ENCODE measurements around the gene CDC42BPB. TPM values are rescaled to one million over a fixed set of nuclear protein-coding genes. Genes with fewer than 3 reads are reported as not detected.

CDC42BPB gene
- total RNA-seq, 1 experiment from 2014 or later: 84.4 TPM

GRCh38 chr14:103023881-103024473, 33.4 kb downstream of the CDC42BPB start:
- TF ChIP-seq POLR2AphosphoS5 (IDR thresholded peaks at IDR 0.05; ENCODE audit: low read depth, low read length): no peak
- no peak for TF ChIP-seq CTCF (IDR thresholded peaks at IDR 0.05)
- TF ChIP-seq REST (IDR thresholded peaks at IDR 0.05; ENCODE audit: insufficient read depth in 1 of 2, low read depth in 2 of 2, low read length in 1 of 2): no peak
- TF ChIP-seq TCF7L2 (IDR thresholded peaks at IDR 0.05; ENCODE audit: low read depth, low read length): no peak
- TF ChIP-seq SIN3A (IDR thresholded peaks at IDR 0.05; ENCODE audit: borderline replicate concordance, insufficient read depth, low read depth, low read length): no peak
- DNase-seq (ENCODE audit: low read depth, low spot score) (no peak), ATAC-seq (peak; percentile 79)
- Histone ChIP-seq H3K4me3 (ENCODE audit: low read depth in 2 of 2, low read length in 2 of 2) (peak overlapping the region; percentile 18 to 40), H3K27ac (ENCODE audit: low read length) (peak overlapping the region; percentile 88), H3K36me3 (ENCODE audit: control insufficient read depth, insufficient read depth, low read length) (no peaks in the 10 kb centered on the region), H3K27me3 (ENCODE audit: control insufficient read depth, insufficient read depth, low read length) (no peaks in the 10 kb centered on the region), H3K9me3 (ENCODE audit: control insufficient read depth, insufficient read depth, low read depth, low read length) (no peaks in the 10 kb centered on the region), H3K4me1 (ENCODE audit: control insufficient read depth, insufficient read depth, low read length) (peaks cover 34% of the 10 kb centered on the region)
- ChIA-PET CTCF (interaction anchor here (1.2 kb wide), 1 partner anchor 10 kb away, joined by 3 read pairs; no protein-coding TSS in a partner anchor), POLR2A (no interaction called here)
- in situ Hi-C loops (cut with HindIII; ENCODE audit: low pct_unique_long_range_greater_than_20kb, low sequenced_read_pairs) (no loop called here), intact Hi-C loops (cut with micrococcal nuclease; ENCODE audit: unreplicated experiment) (no loop called here)
- BruUV-seq (replicated peaks): no TSS peak

GRCh38 chr14:103022685-103023044, 34.7 kb downstream of the CDC42BPB start:
- Histone ChIP-seq H3K4me3 (ENCODE audit: low read depth in 2 of 2, low read length in 2 of 2) (peak overlapping the region in 1 of 2 experiments; percentile 20; a peak in 1 of 4 replicates), H3K36me3 (ENCODE audit: control insufficient read depth, insufficient read depth, low read length) (no peaks in the 10 kb centered on the region), H3K27me3 (ENCODE audit: control insufficient read depth, insufficient read depth, low read length) (no peaks in the 10 kb centered on the region), H3K9me3 (ENCODE audit: control insufficient read depth, insufficient read depth, low read depth, low read length) (no peaks in the 10 kb centered on the region), H3K27ac (ENCODE audit: low read length) (peak overlapping the region; percentile 77), H3K4me1 (ENCODE audit: control insufficient read depth, insufficient read depth, low read length) (peaks cover 33% of the 10 kb centered on the region)
- in situ Hi-C loops (cut with HindIII; ENCODE audit: low pct_unique_long_range_greater_than_20kb, low sequenced_read_pairs): no loop called here
- intact Hi-C loops (cut with micrococcal nuclease; ENCODE audit: unreplicated experiment): no loop called here
- TF ChIP-seq TCF7L2 (IDR thresholded peaks at IDR 0.05; ENCODE audit: low read depth, low read length) (no peak), POLR2AphosphoS5 (IDR thresholded peaks at IDR 0.05; ENCODE audit: low read depth, low read length) (no peak)
- BruUV-seq (replicated peaks): no TSS peak
- ATAC-seq (peak; percentile 50), DNase-seq (ENCODE audit: low read depth, low spot score) (no peak)
- ChIA-PET CTCF (no interaction called here), POLR2A (interaction anchor here (0.6 kb wide), 1 partner anchor 25 kb away, joined by 3 read pairs; no protein-coding TSS in a partner anchor)

GRCh38 chr14:103022002-103022684, 35.2 kb downstream of the CDC42BPB start:
- DNase-seq (ENCODE audit: low read depth, low spot score): no peak

More at GRCh38 chr14:103022002-103022684, 35.2 kb downstream of the CDC42BPB start:
- Histone ChIP-seq H3K9me3 (ENCODE audit: control insufficient read depth, insufficient read depth, low read depth, low read length) (no peaks in the 10 kb centered on the region), H3K4me1 (ENCODE audit: control insufficient read depth, insufficient read depth, low read length) (peaks cover 31% of the 10 kb centered on the region), H3K4me3 (ENCODE audit: low read depth in 2 of 2, low read length in 2 of 2) (peak overlapping the region in 1 of 2 experiments; percentile 20; a peak in 1 of 4 replicates), H3K27ac (ENCODE audit: low read length) (peak overlapping the region; percentile 77), H3K27me3 (ENCODE audit: control insufficient read depth, insufficient read depth, low read length) (no peaks in the 10 kb centered on the region), H3K36me3 (ENCODE audit: control insufficient read depth, insufficient read depth, low read length) (no peaks in the 10 kb centered on the region)
- BruUV-seq (replicated peaks): no TSS peak
- POLR2A ChIA-PET: interaction anchor here (0.6 kb wide), 1 partner anchor 26 kb away, joined by 3 read pairs; no protein-coding TSS in a partner anchor
- CTCF ChIA-PET: no interaction called here
- peak; percentile 73 for ATAC-seq
- in situ Hi-C loops (cut with HindIII; ENCODE audit: low pct_unique_long_range_greater_than_20kb, low sequenced_read_pairs): no loop called here
- intact Hi-C loops (cut with micrococcal nuclease; ENCODE audit: unreplicated experiment): no loop called here
- TF ChIP-seq CTCF (IDR thresholded peaks at IDR 0.05) (no peak), REST (IDR thresholded peaks at IDR 0.05; ENCODE audit: insufficient read depth in 1 of 2, low read depth in 2 of 2, low read length in 1 of 2) (no peak), TCF7L2 (IDR thresholded peaks at IDR 0.05; ENCODE audit: low read depth, low read length) (no peak), POLR2AphosphoS5 (IDR thresholded peaks at IDR 0.05; ENCODE audit: low read depth, low read length) (no peak), SIN3A (IDR thresholded peaks at IDR 0.05; ENCODE audit: borderline replicate concordance, insufficient read depth, low read depth, low read length) (no peak)

Data from Panc1 (cell line).